Activated CD8-positive, alpha-beta T cell treated with anti-CD3 and anti-CD28 coated beads for 36 hours (primary cell): Measurements from ENCODE around the gene CMIP. TPM values are rescaled to one million over a fixed set of nuclear protein-coding genes. Genes with fewer than 3 reads are reported as not detected.

Experiments
- ATAC-seq: fragments of 200-7000 bp; cut with Tn5 transposase; one replicate; pipeline ENCODE4 v1.10.0; 2021; ENCODE audit warnings: mild to moderate bottlenecking, moderate library complexity
- CTCF ChIA-PET: fragments of 350-600 bp; sonication (Branson Sonifier 250); formaldehyde crosslinking; loops from one replicate; lab custom pipeline; 2021; ENCODE audit warnings: antibody characterized with exemption; lab: Charles Lee
- POLR2A ChIA-PET: fragments of 350-600 bp; sonication (Branson Sonifier 250); formaldehyde crosslinking; loops from one replicate; lab custom pipeline; 2021; ENCODE audit warnings: antibody characterized with exemption; lab: Charles Lee
- DNase-seq: peaks from one replicate; pipeline ENCODE4 v3.0.0-alpha.2; 2020
- H3K27ac Mint-ChIP-seq: one replicate; pipeline ENCODE4 v1.8.0; 2021; ENCODE audit warnings: mild to moderate bottlenecking, mixed read lengths
- H3K27me3 Mint-ChIP-seq: one replicate; pipeline ENCODE4 v1.8.0; 2021; ENCODE audit warnings: mixed read lengths
- H3K36me3 Mint-ChIP-seq: one replicate; pipeline ENCODE4 v1.8.0; 2021; ENCODE audit warnings: low read depth, mixed read lengths
- H3K4me1 Mint-ChIP-seq: one replicate; pipeline ENCODE4 v1.8.0; 2021; ENCODE audit warnings: low read depth, mixed read lengths
- H3K4me3 Mint-ChIP-seq: one replicate; pipeline ENCODE4 v1.8.0; 2021; ENCODE audit warnings: mild to moderate bottlenecking, moderate library complexity, mixed read lengths
- H3K9me3 Mint-ChIP-seq: one replicate; pipeline ENCODE4 v1.8.0; 2021; ENCODE audit warnings: mixed read lengths
- intact Hi-C: fragments of 100-400 bp; cut with micrococcal nuclease; formaldehyde crosslinking; loops from one replicate; pipeline ENCODE4 v1.10.0; 2022
- total RNA-seq, 2 experiments: library from RNA; stranded (reverse); gene quantifications; one replicate each; pipeline ENCODE4 v1.2.3, GENCODE V29; 2021
- TF ChIP-seq, protein P1 (sequence below): fragments of 200-600 bp; IDR thresholded peaks from one replicate; pipeline ENCODE4 v1.8.0; 2022; ENCODE audit warnings: antibody characterized with exemption, mild to moderate bottlenecking

Gene CMIP
- total RNA-seq, 2 experiments from 2014 or later = 37.6 to 38.5 TPM

DNA sequence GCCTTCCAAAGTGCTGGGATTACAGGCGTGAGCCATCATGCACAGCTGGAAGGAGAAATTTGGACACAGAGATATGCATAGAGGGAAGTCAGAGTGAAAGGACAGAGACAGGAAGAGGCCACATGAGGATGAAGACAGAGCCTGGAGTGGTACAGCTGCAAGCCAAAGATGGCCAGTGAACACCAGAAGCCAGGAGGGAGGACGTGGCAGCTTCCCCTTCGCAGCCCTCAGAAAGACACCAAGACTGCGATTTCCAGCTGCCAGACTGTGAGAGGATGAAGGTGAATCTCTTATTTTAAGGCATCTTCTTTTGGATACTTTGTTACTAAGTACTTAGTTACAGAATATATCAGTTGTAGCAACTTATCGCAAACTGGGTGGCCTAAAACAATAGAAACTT lies 274.0 kb downstream of the CMIP start:
- DNase-seq (peak; percentile 26), ATAC-seq (no peak)
- no peaks in the 10 kb centered on the region for H3K36me3 Mint-ChIP-seq
- ChIA-PET POLR2A (interaction anchor here (0.8 to 1.4 kb wide), 2 partner anchors 96 to 345 kb away, joined by 3 read pairs; no protein-coding TSS in a partner anchor), CTCF (interaction anchor here (1.2 to 2.3 kb wide), 7 partner anchors 11 to 353 kb away, joined by 4 to 19 read pairs (median 6); no protein-coding TSS in a partner anchor)
- TF ChIP-seq, protein P1, sequence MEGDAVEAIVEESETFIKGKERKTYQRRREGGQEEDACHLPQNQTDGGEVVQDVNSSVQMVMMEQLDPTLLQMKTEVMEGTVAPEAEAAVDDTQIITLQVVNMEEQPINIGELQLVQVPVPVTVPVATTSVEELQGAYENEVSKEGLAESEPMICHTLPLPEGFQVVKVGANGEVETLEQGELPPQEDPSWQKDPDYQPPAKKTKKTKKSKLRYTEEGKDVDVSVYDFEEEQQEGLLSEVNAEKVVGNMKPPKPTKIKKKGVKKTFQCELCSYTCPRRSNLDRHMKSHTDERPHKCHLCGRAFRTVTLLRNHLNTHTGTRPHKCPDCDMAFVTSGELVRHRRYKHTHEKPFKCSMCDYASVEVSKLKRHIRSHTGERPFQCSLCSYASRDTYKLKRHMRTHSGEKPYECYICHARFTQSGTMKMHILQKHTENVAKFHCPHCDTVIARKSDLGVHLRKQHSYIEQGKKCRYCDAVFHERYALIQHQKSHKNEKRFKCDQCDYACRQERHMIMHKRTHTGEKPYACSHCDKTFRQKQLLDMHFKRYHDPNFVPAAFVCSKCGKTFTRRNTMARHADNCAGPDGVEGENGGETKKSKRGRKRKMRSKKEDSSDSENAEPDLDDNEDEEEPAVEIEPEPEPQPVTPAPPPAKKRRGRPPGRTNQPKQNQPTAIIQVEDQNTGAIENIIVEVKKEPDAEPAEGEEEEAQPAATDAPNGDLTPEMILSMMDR = no peak
- peak overlapping the region; percentile 65 for H3K4me3 Mint-ChIP-seq
- no peaks in the 10 kb centered on the region for H3K27me3 Mint-ChIP-seq
- peaks cover 4% of the 10 kb centered on the region for H3K9me3 Mint-ChIP-seq
- intact Hi-C loops = loop anchor here (5.0 kb wide), 1 partner anchor 86 kb away; no protein-coding TSS in a partner anchor
- peaks cover 43% of the 10 kb centered on the region for H3K4me1 Mint-ChIP-seq
- H3K27ac Mint-ChIP-seq = peak overlapping the region; percentile 86

DNA sequence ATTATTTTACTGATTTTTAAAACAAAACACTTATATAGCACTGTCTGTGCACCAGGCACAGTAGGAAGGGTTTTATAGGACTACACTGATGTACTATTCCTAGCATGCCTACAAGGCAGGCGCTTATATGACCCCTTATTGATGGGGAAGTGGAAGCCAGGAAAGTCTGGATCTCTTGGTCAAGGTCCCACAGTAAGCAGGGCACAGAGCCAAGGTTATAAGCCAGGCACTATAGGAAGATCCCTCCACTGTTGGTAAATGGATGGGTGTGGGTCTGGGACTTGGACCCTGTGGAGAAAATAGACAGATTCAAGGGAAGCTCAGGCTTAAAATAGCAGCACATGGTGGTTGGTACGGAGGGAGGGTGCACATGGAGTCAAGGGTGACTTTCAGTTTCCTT lies 275.4 kb downstream of the CMIP start:
- ATAC-seq (no peak), DNase-seq (no peak)
- H3K9me3 Mint-ChIP-seq = peaks cover 4% of the 10 kb centered on the region
- ChIA-PET POLR2A (interaction anchor here (1.0 to 1.4 kb wide), 3 partner anchors 86 to 347 kb away, joined by 3 read pairs; no protein-coding TSS in a partner anchor), CTCF (interaction anchor here (1.0 to 2.3 kb wide), 4 partner anchors 10 to 318 kb away, joined by 3 to 19 read pairs (median 8); no protein-coding TSS in a partner anchor)
- intact Hi-C loops = loop anchor here (5.0 to 10.0 kb wide), 3 partner anchors 88 to 355 kb away; no protein-coding TSS in a partner anchor
- TF ChIP-seq, protein P1 = no peak
- peaks cover 37% of the 10 kb centered on the region for H3K4me1 Mint-ChIP-seq
- no peaks in the 10 kb centered on the region for H3K36me3 Mint-ChIP-seq
- H3K4me3 Mint-ChIP-seq = no peak overlapping the region
- H3K27ac Mint-ChIP-seq = no peak overlapping the region
- H3K27me3 Mint-ChIP-seq = no peaks in the 10 kb centered on the region

DNA sequence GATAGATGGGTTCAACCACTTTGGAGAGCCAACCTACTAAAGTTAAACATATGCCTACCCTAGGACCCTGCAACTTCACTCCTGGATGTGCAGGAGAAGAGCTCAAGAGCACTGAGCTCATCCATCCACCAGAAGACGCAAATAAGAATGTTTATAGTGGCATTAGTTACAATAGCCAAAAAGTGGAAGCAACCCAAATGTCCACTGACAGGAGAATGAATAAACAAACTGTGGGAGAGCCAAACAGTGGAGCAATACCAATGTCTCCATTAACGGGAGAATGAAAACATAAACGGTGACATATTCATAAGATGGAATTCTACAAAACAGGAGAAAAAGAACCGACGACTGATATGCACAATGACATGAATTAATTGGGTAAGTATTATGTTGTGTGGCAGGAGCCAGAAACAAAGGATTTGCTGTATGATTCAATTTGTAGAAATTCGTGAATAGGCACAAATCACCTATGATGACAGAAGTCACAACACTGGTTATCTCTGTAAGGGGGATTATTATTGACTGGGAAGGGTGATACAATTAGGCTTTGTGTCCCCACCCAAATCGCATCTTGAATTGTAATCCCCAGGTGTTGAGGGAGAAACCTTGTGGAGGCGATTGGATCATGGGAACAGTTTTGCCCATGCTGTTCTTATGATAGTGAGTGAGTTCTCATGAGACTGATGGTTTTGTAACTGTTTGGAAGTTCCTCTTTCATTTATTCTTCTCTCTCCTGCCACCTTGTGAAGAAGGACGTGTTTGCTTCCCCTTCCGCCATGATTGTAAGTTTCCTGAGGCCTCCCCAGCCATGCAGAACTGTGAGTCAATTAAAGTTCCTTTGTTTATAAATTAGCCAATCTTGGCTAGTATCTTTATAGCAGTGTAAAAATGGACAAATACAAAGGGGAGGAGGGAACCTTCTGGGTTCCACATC lies 276.6 kb downstream of the CMIP start:
- intact Hi-C loops = loop anchor here (5.0 to 10.0 kb wide), 2 partner anchors 319 to 356 kb away; no protein-coding TSS in a partner anchor
- POLR2A ChIA-PET = no interaction called here
- CTCF ChIA-PET = interaction anchor here (1.0 to 3.8 kb wide), 6 partner anchors 24 to 356 kb away, joined by 3 to 38 read pairs (median 12); no protein-coding TSS in a partner anchor
- Mint-ChIP-seq H3K27ac (no peak overlapping the region), H3K4me1 (peaks cover 24% of the 10 kb centered on the region), H3K9me3 (peaks cover 4% of the 10 kb centered on the region), H3K36me3 (no peaks in the 10 kb centered on the region), H3K4me3 (no peak overlapping the region), H3K27me3 (no peaks in the 10 kb centered on the region)
- ATAC-seq = no peak
- TF ChIP-seq, protein P1 = no peak
- DNase-seq = no peak

DNA sequence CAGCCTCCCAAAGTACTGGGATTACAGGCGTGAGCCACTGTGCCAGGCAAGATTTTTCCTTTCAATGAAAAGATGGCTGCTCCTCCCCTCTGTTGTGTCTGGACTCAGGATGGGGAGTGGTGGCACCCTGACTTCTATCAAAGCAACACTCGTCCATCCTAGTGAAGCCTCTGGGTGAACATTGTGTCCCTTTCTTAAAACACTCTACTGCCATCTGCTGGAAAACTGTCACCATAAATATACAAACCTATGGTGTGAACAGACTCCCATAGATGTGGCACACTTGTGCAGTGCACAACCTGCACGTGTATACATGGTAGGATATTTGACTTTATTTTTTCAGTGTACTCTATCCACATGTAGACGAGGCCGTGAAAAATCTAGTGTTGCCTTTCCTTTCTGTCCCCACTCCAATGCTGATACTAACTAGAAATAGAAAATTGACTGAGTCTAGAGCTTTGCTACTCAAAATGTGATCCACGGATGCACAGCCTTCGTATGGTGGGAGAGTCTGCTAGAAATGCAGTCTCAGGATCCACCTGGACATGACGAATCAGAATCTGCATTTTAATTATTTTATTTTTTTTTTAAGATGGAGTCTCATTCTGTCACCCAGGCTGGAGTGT lies 278.6 kb downstream of the CMIP start:
- H3K36me3 Mint-ChIP-seq = no peaks in the 10 kb centered on the region
- POLR2A ChIA-PET = no interaction called here
- DNase-seq = peak; percentile 47

More for the DNA sequence above, 278.6 kb downstream of the CMIP start:
- intact Hi-C loops = loop anchor here (1.0 to 10.0 kb wide), 3 partner anchors 100 to 358 kb away; no protein-coding TSS in a partner anchor
- Mint-ChIP-seq H3K4me1 (peaks cover 9% of the 10 kb centered on the region), H3K27me3 (no peaks in the 10 kb centered on the region), H3K9me3 (peaks cover 4% of the 10 kb centered on the region), H3K4me3 (no peak overlapping the region), H3K27ac (no peak overlapping the region)
- peak; percentile 75 for ATAC-seq
- CTCF ChIA-PET = interaction anchor here (0.7 to 3.8 kb wide), 15 partner anchors 9 to 651 kb away, joined by 3 to 38 read pairs (median 4); no protein-coding TSS in a partner anchor
- TF ChIP-seq, protein P1 = peak; percentile 79
